ENCODE data around the gene DUS1L. TPM values are rescaled to one million over a fixed set of nuclear protein-coding genes. Genes with fewer than 3 reads are reported as not detected.
A peak's percentile ranks its signal among the peaks of the same experiment; 100 is the strongest.

The DUS1L gene
- total and polyA plus RNA-seq, 8 donors: 63.2 to 286 (median 116) TPM

- no peak for TF ChIP-seq POLR2A (IDR thresholded peaks at IDR 0.05)
- peak in 1 of 7 experiments; percentile 2 for TF ChIP-seq CTCF (IDR thresholded peaks at IDR 0.05)
- 17 to 30% (median 28%) methylated on average over 4 to 9 of the region's 9 CpGs for WGBS, 5 donors
- peaks cover 52 to 67% (median 60%) of the 10 kb centered on the region in 4 donors for H3K4me1 ChIP-seq
- no peaks in the 10 kb centered on the region for H3K9me3 ChIP-seq
- intact Hi-C loops (cut with DNase I; ENCODE audit: low total_unique reads): no loop called here
- H3K27ac ChIP-seq: peak overlapping the region; percentile 86 to 98 (median 91)
- no peaks in the 10 kb centered on the region for H3K27me3 ChIP-seq
- H3K36me3 ChIP-seq: peaks cover 0 to 7% (median 2%) of the 10 kb centered on the region in 4 donors
- DNase-seq: peak in 1 of 2 donors; percentile 83
- peak overlapping the region in 3 of 4 donors; percentile 22 to 32 (median 23) for H3K4me3 ChIP-seq
Observed at GRCh38 chr17:82106688-82107305, 41.2 kb upstream of the DUS1L start.

DNA sequence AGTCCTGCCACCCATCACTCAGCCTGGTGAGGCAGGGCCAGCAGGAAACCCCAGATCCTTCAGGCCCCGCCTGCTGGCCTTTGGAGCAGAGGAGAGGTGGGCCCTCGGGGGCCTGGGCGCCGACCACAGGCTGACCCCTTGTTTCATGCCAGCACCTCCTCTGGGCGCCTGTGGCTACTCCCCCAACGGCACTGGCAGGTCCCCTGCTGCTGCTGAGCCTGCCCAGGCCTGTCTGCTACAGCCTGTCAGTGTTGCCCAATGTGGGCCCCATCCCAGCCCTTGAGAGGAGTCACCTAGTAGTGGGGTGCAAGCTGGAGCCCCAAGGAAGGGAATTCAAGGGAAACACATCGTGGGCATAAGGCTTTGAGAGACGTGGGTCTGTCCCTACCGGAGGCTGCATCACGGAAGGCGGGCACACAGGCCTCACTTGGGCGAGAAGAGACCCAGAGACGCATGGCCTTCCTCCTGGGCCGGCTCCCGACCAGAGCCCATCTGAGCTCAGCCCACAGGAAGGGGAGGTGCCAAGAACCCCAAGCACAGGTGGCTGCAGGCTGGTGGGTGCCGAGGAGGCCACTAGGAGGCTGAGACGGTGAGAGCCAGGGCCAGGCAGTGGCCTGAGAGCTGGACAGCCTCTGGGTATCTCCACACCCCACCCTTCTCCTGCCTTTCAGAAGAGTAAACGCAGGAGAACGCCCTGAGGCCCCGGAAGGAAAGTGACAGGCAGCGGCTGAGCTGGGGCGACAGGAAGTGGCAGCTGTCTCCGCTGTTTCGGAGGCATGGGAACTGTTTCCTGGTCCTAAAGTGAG is 40.5 kb upstream of the DUS1L start:
- Histone ChIP-seq H3K27me3 (no peaks in the 10 kb centered on the region), H3K9me3 (no peaks in the 10 kb centered on the region), H3K27ac (peak overlapping the region; percentile 86 to 98 (median 91)), H3K36me3 (peaks cover 0 to 6% (median 0%) of the 10 kb centered on the region in 4 donors), H3K4me3 (peak overlapping the region; percentile 19 to 32 (median 22)), H3K4me1 (peaks cover 59 to 75% (median 67%) of the 10 kb centered on the region in 4 donors)
- TF ChIP-seq CTCF (IDR thresholded peaks at IDR 0.05): peak in 5 of 7 experiments; percentile 12 to 63 (median 49)
- no peak for TF ChIP-seq EP300 (IDR thresholded peaks at IDR 0.05)
- peak in 2 of 3 donors; percentile 62 to 84 for TF ChIP-seq POLR2AphosphoS5 (IDR thresholded peaks at IDR 0.05)
- peak in 2 of 4 donors; percentile 22 to 35 for TF ChIP-seq POLR2A (IDR thresholded peaks at IDR 0.05)
- intact Hi-C loops (cut with DNase I; ENCODE audit: low total_unique reads): no loop called here
- DNase-seq: peak; percentile 83 to 87
- WGBS, 5 donors: 15 to 32% (median 21%) methylated on average over 18 to 24 of the region's 24 CpGs

GRCh38 chr17:82105417-82105881 is 39.8 kb upstream of the DUS1L start:
- no peaks in the 10 kb centered on the region for H3K27me3 ChIP-seq
- peaks cover 0 to 6% (median 0%) of the 10 kb centered on the region in 4 donors for H3K36me3 ChIP-seq
- peak overlapping the region; percentile 19 to 32 (median 22) for H3K4me3 ChIP-seq
- H3K27ac ChIP-seq: peak overlapping the region; percentile 86 to 98 (median 91)
- intact Hi-C loops (cut with DNase I; ENCODE audit: low total_unique reads): no loop called here
- H3K9me3 ChIP-seq: no peaks in the 10 kb centered on the region
- TF ChIP-seq EP300 (IDR thresholded peaks at IDR 0.05) (no peak), POLR2A (IDR thresholded peaks at IDR 0.05) (no peak), CTCF (IDR thresholded peaks at IDR 0.05) (no peak), POLR2AphosphoS5 (IDR thresholded peaks at IDR 0.05) (no peak)
- peaks cover 62 to 81% (median 72%) of the 10 kb centered on the region in 4 donors for H3K4me1 ChIP-seq
- DNase-seq: no peak
- 67 to 77% (median 70%) methylated on average over 10 to 13 of the region's 13 CpGs for WGBS, 5 donors

DNA sequence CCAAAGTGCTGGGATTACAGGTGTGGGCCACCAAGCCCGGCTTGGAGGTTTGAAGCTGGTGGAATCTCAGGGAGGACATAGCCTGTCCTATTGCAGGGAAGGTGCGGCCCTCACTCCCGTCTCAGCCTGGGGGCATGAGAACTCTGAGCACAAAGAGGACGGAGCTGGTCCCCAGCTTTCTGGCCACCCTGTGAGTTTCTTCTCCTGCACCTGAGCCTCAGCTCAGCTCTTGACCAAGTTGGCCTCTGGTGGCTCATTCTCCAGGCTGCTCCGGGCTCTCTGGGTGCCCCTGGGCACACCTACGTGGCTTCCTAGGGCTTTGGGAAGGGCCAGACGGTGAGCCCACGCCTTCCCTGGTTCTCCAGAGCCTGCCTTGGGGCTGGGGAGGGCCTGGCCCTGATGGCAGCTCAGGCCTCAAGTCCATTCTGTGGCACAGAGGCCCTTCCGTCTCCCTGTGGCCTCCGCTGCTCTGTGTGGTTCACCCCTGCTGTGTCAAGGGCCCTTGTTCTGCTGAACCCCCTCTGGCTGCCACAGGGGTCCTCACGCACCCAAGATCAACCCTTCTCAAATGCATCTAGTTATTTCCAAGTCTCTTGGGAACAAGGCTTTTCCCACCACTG is 39.3 kb upstream of the DUS1L start:
- H3K4me3 ChIP-seq: no peak overlapping the region
- H3K9me3 ChIP-seq: no peaks in the 10 kb centered on the region
- peaks cover 0 to 6% (median 0%) of the 10 kb centered on the region in 4 donors for H3K36me3 ChIP-seq
- no peak for TF ChIP-seq POLR2A (IDR thresholded peaks at IDR 0.05)
- no peak for TF ChIP-seq CTCF (IDR thresholded peaks at IDR 0.05)
- TF ChIP-seq EP300 (IDR thresholded peaks at IDR 0.05): no peak
- TF ChIP-seq POLR2AphosphoS5 (IDR thresholded peaks at IDR 0.05): no peak
- H3K27me3 ChIP-seq: no peaks in the 10 kb centered on the region
- peaks cover 68 to 84% (median 76%) of the 10 kb centered on the region in 4 donors for H3K4me1 ChIP-seq
- intact Hi-C loops (cut with DNase I; ENCODE audit: low total_unique reads): no loop called here
- peak overlapping the region; percentile 86 to 98 (median 91) for H3K27ac ChIP-seq
- DNase-seq: no peak
- 83 to 97% (median 89%) methylated on average over 6 to 11 of the region's 11 CpGs for WGBS, 5 donors

Data from stomach (tissue), 9 donors.